Ovary (tissue), 9 donors: ENCODE data around the gene RSPH9. TPM values are rescaled to one million over a fixed set of nuclear protein-coding genes. Genes with fewer than 3 reads are reported as not detected.
A peak's percentile ranks its signal among the peaks of the same experiment; 100 is the strongest.

ENCODE experiments used
- DNase-seq, 5 donors: peaks; one replicate each; pipeline ENCODE4 v3.0.0-alpha.2; 2019 to 2020
- H3K27ac ChIP-seq, 2 donors: fragments of 200-600 bp; one replicate each; pipeline versions ENCODE4 v1.5.1 to v1.8.0; 2019 to 2022
- H3K27me3 ChIP-seq: fragments of 200-600 bp; one replicate; pipeline ENCODE4 v1.8.0; 2022
- H3K36me3 ChIP-seq: fragments of 200-600 bp; sonication (generic); one replicate; pipeline ENCODE4 v1.5.1; 2019
- H3K4me1 ChIP-seq: one replicate; pipeline ENCODE4 v1.8.1; 2013; ENCODE audit warnings: mild to moderate bottlenecking, moderate library complexity; ENCODE audit not compliant: insufficient read depth
- H3K4me3 ChIP-seq: fragments of 200-600 bp; sonication (generic); one replicate; pipeline ENCODE4 v1.5.1; 2017
- H3K9me3 ChIP-seq, 2 donors: fragments of 200-600 bp in 1 of 2; sonication (generic) in 1 of 2; one replicate each; pipeline versions ENCODE4 v1.5.1 to v1.8.1; 2013 to 2019; ENCODE audit warnings: mild to moderate bottlenecking in 1 of 2, moderate library complexity in 1 of 2
- CTCF ChIP-seq, 3 donors: fragments of 450-650 bp in 2 of 3; fragments of 200-600 bp in 1 of 3; IDR thresholded peaks; one replicate each; pipeline versions ENCODE4 v1.5.1 to v1.8.0; 2016 to 2022; ENCODE audit warnings: antibody characterized with exemption in 3 of 3, mild to moderate bottlenecking in 1 of 3
- EP300 ChIP-seq: sonication (generic); formaldehyde crosslinking; IDR thresholded peaks from one replicate; pipeline ENCODE4 v1.6.1; 2017; ENCODE audit warnings: antibody characterized with exemption
- POLR2A ChIP-seq: fragments of 450-650 bp; IDR thresholded peaks from one replicate; pipeline ENCODE4 v1.6.1; 2017; ENCODE audit warnings: antibody characterized with exemption, mild to moderate bottlenecking, moderate library complexity
- whole genome bisulfite sequencing, 3 donors: extraction: QIAGEN DNeasy Blood & Tissue Kit in 1 of 3; methylation state at CpG; one replicate each; pipeline versions ENCODE4 v1.1.5 to v1.1.7; 2013 to 2017; 5-methylcytosine and 5-hydroxymethylcytosine counted together
- intact Hi-C, 4 donors: fragments of 100-400 bp; cut with DNase I; formaldehyde crosslinking; loops; one replicate each; pipeline versions ENCODE4 v1.11.0 to v1.15.1; 2022 to 2023
- polyA plus RNA-seq, 2 donors: library from polyadenylated mRNA; stranded (reverse); fragments of 200-250 nt in 1 of 2; fragments of 350-450 nt in 1 of 2; fragmentation: Illumina TruSeq in 1 of 2; extraction: RNeasy Lipid Tissue Mini Kit (QIAGEN cat#74804) in 1 of 2; gene quantifications; one replicate each; pipeline ENCODE4 v1.2.3, GENCODE V29; 2013 to 2014
- total RNA-seq, 7 donors: library from RNA; depleted of rRNA in 2 of 7; stranded (reverse); fragments of >200 nt in 2 of 7; fragmentation: NEBNext Ultra II Directional in 3 of 7; extraction: Animal tissue kit (Norgen Biotek cat#: 25700) in 3 of 7; gene quantifications; one replicate each; pipeline versions ENCODE4 v1.1.0 to v1.2.4, GENCODE V29; 2016 to 2023
- donor health status: DM: no; HTN: no; CAD: no; lungs with moderate emphysema.
- donor health status: DM: no; HTN: no; CAD: no.
- donor health status: Bipolar disorder and iron deficiency.
- donor health status: DM: yes; HTN: yes; CAD: no.
- donor health status: DM: no; HTN: no; CAD: no.
- donor health status: DM: yes; HTN: yes; CAD: no.

Gene RSPH9
- total and polyA plus RNA-seq, 9 donors: 0.20 to 4.7 (median 0.44) TPM; not detected in 1

- Histone ChIP-seq H3K27me3 (no peaks in the 10 kb centered on the region), H3K36me3 (no peaks in the 10 kb centered on the region), H3K27ac (peak within 1 kb of the TSS; percentile 23 to 56), H3K4me3 (peak within 1 kb of the TSS; percentile 62), H3K4me1 (peaks cover 4% of the 10 kb centered on the region), H3K9me3 (no peaks in the 10 kb centered on the region)
- no peak for TF ChIP-seq CTCF (IDR thresholded peaks at IDR 0.05)
- no peak for TF ChIP-seq EP300
- TF ChIP-seq POLR2A: peak; percentile 35
- 2 to 3% (median 2%) methylated on average over 46 to 48 of the region's 48 CpGs for WGBS, 3 donors
- peak; percentile 75 to 88 (median 78) for DNase-seq
- intact Hi-C loops: no loop called here
Measured at GRCh38 chr6:43635387-43636307, 9.2 kb upstream of the RSPH9 start, which contains the start of gene MAD2L1BP. Gene MAD2L1BP (plus strand): TSS chr6:43635840. CDS start chr6:43635876, 36 bp downstream.

- no peaks in the 10 kb centered on the region for H3K9me3 ChIP-seq
- DNase-seq: no peak
- H3K36me3 ChIP-seq: no peaks in the 10 kb centered on the region
- H3K4me1 ChIP-seq: peaks cover 4% of the 10 kb centered on the region
- WGBS, 3 donors: 10 to 14% (median 13%) methylated on average over 7 of the region's 7 CpGs
- no peaks in the 10 kb centered on the region for H3K27me3 ChIP-seq
- peak overlapping the region; percentile 62 for H3K4me3 ChIP-seq
- TF ChIP-seq CTCF (IDR thresholded peaks at IDR 0.05) (no peak), POLR2A (no peak), EP300 (no peak)
- H3K27ac ChIP-seq: peak overlapping the region in 1 of 2 donors; percentile 23
- intact Hi-C loops: no loop called here
Measured at GRCh38 chr6:43636308-43636659, 8.6 kb upstream of the RSPH9 start.

- H3K9me3 ChIP-seq: no peaks in the 10 kb centered on the region
- no peak overlapping the region for H3K27ac ChIP-seq
- H3K4me3 ChIP-seq: no peak overlapping the region
- intact Hi-C loops: no loop called here
- H3K36me3 ChIP-seq: no peaks in the 10 kb centered on the region
- TF ChIP-seq EP300: no peak
- TF ChIP-seq POLR2A: no peak
- TF ChIP-seq CTCF (IDR thresholded peaks at IDR 0.05): no peak
- H3K4me1 ChIP-seq: peaks cover 4% of the 10 kb centered on the region
- no peak for DNase-seq
- H3K27me3 ChIP-seq: no peaks in the 10 kb centered on the region
- 90 to 97% (median 92%) methylated on average over 21 of the region's 21 CpGs for WGBS, 3 donors
Measured at GRCh38 chr6:43639984-43640800, 4.6 kb upstream of the RSPH9 start.

- Histone ChIP-seq H3K27me3 (no peaks in the 10 kb centered on the region), H3K4me1 (peaks cover 3% of the 10 kb centered on the region), H3K4me3 (peak overlapping the region; percentile 42), H3K27ac (no peak overlapping the region), H3K9me3 (no peaks in the 10 kb centered on the region), H3K36me3 (no peaks in the 10 kb centered on the region)
- intact Hi-C loops: no loop called here
- WGBS, 3 donors: 7 to 14% (median 8%) methylated on average over 9 of the region's 9 CpGs
- DNase-seq: no peak
- no peak for TF ChIP-seq CTCF (IDR thresholded peaks at IDR 0.05)
- no peak for TF ChIP-seq POLR2A
- no peak for TF ChIP-seq EP300
Measured at GRCh38 chr6:43645613-43645964, 753 bp downstream of the RSPH9 start.
